ENCODE results near the gene ADISSP.

The ADISSP gene

DNA sequence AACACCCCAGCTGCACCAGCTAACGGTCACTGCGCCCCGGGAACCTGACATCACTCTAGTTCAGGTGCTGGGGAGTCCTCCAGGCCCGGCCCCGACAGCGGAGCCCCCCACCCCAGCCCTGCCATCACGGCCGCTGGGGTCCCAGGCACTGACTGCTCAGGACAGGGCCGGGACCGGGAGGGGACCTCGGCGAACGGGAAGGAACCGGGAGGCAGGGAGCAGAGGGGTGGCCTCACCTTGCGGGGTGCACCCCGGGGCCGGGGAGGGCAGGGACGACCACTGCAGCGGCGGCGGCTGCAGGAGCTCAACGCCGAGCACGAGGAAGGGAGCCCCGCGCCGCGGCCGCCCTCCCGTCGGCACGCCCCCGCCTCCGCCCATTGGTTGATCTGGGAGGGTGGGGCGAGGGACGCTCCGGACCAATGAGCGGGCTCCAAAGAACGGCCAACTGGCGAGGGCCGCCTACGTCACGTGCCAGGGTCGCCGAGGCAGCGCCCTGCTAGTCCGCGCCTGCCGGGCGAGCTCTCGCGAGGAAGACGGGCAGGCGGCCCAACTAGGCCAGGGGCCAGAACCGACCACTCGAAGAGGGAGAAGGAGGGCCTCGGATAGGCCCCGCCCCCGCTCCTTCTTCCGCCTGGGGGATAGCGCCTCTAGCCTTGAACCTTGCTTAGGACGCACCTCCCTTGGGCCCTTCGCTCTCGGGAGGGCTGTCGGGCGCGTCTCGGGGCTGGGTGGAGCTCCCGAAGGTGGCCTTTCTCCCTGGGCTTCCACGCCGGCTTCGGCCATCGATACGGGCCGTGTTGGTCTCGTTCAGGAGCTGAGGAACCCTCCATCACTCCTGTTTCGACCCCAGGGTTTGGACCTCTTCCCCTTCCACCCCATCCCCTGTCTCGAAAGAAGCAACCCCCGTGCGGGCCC, at the start of gene ADISSP:
ADISSP (minus strand) TSS at position 327 of the 915 bp plus-strand sequence. CDS start 7,653 bp downstream, outside the sequence.
- peak; percentile 98 for DNase-seq

GRCh38 chr20:3815703-3816315, 48.3 kb upstream of the ADISSP start:
- DNase-seq: no peak

DNA sequence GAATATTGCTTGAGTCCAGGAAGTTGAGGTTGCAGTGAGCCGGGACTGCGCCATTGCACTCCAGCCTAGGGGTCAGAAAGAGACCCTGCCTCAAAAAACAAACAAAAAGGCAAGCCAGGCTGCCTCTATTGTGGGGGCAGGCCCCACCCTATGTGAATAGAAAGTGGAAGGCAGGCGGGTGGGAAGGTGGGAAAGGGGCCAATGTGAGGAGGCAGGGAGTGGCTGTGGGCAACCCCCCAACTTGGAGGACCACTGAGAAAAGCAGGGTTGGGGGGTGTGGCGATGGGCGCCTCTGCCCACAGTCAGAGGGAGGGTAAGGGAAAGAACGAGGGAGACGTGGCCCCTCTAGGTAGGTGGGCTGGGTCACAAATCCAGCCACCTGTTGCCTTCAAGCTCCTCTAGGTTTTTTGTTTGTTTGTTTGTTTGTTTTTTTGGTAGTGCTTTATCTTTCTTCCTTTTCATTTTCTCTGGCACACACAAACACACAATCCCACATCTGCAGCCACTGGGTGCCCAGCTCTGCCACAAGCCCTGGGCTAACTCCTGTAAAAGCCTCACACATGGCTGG, 47.5 kb upstream of the ADISSP start:
- no peak for DNase-seq

- no peak for DNase-seq
These were observed 46.5 kb upstream of the ADISSP start for GRCh38 chr20:3813848-3814581.

- DNase-seq: no peak
These were observed 45.7 kb upstream of the ADISSP start for GRCh38 chr20:3812975-3813847.

- DNase-seq: no peak
These were observed 44.7 kb upstream of the ADISSP start for GRCh38 chr20:3812259-3812681.

DNA sequence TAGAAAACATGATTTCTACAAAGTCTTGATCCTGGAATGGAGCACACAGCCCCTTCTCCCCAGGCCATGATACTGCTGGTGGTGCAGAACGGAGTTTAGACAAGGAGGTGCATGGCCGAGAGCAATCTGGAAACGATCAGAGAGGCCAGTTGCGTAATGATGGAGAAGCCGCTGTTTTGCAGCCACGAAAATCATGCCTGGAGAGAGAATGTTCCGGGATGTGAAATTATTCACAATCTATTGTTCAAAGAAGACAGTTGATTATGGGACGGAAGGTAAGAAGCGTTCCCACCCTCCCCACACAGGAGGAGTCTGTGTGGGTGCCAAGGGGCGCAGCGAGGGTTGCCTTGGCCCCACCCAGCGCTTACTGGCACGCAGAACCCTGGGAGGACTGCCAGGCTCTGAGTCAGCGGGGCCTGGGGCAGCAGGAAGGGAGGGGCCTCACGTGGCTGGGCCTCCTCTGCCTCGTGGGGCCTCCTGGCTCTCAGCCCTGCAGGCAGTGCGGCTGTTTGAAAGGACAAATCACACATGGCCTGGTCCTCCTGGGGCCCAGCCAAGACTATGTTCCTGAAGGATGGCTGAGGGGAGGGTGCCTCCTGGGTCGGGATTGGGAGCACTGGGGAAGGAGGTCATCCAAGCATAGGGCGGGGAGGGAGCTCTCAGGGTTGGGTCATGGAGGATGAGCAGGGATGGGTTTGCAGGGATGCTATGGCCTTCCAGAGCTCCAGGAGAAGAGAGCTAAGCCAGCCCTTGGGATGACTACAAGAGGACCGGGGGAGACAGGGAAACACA, 44.1 kb upstream of the ADISSP start:
- peak; percentile 92 for DNase-seq

DNA sequence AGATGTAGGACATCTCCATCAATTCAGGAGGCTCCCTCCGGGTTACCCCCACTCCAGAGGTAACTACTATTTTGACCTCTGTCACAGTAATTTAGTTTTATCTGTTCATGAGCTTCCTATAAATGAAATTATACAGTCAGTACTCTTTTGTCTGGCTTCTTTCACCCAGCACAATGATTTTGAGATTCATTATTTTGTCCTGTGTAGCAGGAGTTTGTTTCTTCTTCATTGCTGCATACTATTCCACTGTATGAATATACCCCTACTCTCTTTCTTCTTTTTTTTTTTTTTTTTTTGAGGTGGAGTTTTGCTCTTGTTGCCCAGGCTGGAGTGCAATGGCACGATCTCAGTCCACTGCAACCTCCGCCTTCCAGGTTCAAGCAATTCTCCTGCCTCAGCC, 41.0 kb upstream of the ADISSP start:
- no peak for DNase-seq

- no peak for DNase-seq
These were observed 37.2 kb upstream of the ADISSP start for GRCh38 chr20:3804781-3805180.

DNA sequence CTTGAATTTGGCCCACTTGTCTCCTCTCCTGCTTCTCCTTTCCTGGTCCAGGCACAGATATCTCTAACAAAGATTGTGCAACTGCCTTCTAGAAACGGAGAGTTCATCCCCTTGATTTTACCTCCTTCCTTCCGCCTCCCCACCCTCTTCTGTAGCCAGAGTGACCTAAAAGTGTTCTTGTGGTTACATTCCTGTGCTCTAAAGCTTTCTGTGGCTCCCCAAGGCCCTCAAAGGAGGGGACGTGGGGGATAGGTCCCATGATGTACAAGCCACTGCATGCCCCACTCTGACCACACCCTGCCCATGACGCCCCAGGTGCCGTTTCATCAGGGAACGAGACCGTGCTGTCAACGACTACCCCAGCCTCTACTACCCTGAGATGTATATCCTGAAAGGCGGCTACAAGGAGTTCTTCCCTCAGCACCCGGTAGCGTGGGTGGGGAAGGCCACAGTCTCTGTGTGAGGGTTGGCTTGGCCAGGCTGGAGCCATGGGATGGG, 36.8 kb upstream of the ADISSP start:
- DNase-seq: no peak

GRCh38 chr20:3803854-3804253, 36.3 kb upstream of the ADISSP start:
- DNase-seq: no peak

GRCh38 chr20:3803289-3803688, 35.7 kb upstream of the ADISSP start:
- no peak for DNase-seq

GRCh38 chr20:3802524-3803239, 35.1 kb upstream of the ADISSP start:
- DNase-seq: no peak

DNA sequence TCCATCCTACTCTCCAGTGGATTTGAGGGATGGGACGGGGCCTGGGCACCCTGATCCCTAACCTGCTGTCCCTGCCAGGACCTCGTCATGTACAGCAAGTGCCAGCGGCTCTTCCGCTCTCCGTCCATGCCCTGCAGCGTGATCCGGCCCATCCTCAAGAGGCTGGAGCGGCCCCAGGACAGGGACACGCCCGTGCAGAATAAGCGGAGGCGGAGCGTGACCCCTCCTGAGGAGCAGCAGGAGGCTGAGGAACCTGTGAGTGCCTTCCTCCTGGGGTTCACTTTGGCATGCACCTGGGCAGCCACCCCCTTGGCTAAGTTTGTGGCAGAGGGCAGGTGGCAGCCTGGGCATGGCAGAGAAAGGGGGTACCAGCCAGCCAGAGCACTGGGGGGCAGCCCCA, 34.3 kb upstream of the ADISSP start:
- DNase-seq: no peak

DNA sequence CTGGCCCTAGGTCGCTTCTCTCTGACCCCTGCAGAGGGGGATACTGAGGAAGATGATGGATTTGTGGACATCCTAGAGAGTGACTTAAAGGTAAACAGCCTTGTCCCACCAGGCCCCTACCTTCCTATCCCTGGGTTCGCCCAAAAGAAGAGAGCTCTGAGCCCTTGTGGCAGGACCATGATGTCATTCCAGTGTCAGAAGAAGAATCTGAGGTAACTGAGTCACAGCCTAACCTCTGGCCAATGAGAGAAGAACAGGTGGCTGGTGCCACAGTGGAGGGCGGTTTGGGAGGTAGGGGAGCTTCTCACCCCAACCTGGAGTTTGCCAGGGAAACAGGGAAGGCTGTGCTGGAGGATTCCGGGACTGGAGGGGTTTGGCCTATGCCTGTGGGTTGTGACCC, 33.7 kb upstream of the ADISSP start:
- no peak for DNase-seq

- no peak for DNase-seq
These were observed 33.3 kb upstream of the ADISSP start for GRCh38 chr20:3800878-3801260.

- DNase-seq: no peak
These were observed 32.8 kb upstream of the ADISSP start for GRCh38 chr20:3800256-3800877.

- DNase-seq: no peak
These were observed 31.3 kb upstream of the ADISSP start for GRCh38 chr20:3798908-3799248.

DNA sequence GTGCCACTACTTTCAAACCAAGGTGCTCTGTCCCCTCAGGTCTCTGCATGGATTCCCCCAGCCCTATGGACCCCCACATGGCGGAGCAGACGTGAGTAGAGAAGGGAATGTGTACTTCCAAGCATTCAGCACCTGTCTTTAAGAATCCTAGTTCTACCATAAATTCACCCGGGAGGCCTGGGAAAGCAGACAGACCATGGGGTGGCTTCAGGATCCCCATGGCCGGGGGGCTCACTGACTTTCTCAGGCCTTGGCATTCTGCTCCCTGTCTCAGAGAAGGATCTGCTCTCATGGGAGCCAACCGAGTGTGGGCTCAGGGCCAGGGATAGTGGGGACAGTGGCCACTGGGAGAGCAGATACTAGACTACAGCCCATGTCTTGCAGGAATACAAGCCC, 30.8 kb upstream of the ADISSP start:
- DNase-seq: no peak

Data from CD4-positive, alpha-beta T cell treated with Interleukin-15 for 1 hour (primary cell).